ENCODE results near the gene CCT5.
"Not testable (repeated sequence)": the region's sequence is repeated elsewhere in the genome, so short reads cannot be mapped to it uniquely, and the experiment has no call there.

The CCT5 gene

DNA sequence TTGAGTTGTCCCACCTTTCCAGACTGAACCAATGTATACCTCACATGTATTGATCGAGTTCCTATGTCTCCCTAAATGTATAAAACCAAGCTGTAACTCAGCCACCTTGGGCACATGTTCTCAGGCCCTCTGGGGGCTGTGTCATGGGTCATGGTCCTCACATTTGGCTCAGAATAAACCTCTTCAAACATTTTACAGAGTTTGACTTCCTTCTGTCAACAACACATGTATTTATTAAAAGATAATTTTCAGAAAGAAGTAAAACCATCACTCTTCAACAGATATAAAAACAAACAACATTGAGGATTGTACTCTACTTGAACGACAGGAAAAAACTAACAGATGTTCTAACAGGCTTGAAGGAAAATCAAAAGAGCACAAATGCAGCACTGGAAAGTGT lies 53.1 kb downstream of the CCT5 start:
- DNase-seq, result no peak

DNA sequence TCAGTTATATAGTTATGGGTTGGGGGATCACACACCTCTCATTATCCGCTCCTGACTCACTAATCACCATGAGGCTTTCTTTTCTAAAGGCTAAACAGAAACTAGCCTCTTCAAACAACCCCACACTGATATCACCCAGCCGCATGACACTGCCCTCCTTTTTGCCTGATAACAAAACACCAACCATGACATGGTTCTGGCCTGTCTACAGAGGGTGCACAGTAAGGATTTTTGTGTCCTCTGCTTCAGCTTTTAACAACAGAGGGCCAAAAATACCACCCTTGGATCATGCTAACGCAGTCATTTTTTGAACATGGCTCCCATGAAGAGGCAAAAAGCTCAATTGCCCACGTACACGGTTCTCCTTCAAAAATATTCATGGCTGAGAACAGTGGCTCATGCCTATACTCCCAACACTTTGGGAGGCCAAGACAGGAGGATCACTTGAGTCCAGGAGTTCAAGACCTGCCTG lies 53.7 kb downstream of the CCT5 start:
- DNase-seq, result no peak

- DNase-seq, result no peak
These were observed 54.9 kb downstream of the CCT5 start for GRCh38 chr5:10304932-10305331.

DNA sequence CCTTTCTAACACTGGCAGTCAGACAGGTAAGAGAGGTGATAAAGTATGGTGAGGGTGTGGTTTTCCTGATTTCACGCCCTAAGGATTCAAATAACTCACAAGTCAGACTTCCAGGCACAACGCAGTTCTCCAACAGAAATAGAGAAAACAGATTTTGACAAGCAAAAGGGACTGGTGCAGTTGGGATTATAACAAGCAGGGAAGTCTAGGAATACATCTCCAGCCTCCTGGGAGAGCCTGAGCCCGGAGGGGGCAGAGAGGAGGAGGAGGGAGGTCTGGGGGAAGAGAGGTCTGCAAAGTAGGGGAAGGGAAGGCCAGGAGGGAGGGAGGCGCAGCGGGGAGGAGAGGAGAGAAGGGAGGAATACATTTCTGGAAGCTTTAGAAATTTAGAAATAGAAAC lies 56.0 kb downstream of the CCT5 start:
- DNase-seq, result no peak

GRCh38 chr5:10306806-10307205 lies 56.7 kb downstream of the CCT5 start:
- DNase-seq, result no peak

- peak; percentile 73 for DNase-seq
These were observed 57.4 kb downstream of the CCT5 start, which contains the start of gene CMBL for GRCh38 chr5:10307206-10308148. CMBL (minus strand) TSS chr5:10307902; CDS start chr5:10290762, 17,140 bp downstream.

DNA sequence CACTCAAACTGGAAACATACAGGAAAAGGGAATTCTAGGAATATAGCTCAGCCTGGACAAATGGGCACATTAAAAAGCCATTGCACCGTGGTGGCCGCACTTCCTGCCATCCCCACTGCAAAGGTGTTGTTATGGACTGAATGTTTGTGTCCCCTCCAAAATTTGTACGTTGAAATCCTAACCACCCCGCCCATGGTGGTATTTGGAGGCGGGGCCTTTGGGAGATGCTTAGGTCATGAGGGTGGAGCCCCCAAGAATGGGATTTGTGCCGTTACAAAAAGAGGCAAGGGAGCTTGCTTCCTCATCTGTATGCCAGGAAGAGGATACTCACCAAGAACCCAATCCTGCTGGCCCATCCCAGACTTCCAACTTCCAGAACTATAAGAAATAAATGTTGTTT lies 58.8 kb downstream of the CCT5 start:
- no peak for DNase-seq

DNA sequence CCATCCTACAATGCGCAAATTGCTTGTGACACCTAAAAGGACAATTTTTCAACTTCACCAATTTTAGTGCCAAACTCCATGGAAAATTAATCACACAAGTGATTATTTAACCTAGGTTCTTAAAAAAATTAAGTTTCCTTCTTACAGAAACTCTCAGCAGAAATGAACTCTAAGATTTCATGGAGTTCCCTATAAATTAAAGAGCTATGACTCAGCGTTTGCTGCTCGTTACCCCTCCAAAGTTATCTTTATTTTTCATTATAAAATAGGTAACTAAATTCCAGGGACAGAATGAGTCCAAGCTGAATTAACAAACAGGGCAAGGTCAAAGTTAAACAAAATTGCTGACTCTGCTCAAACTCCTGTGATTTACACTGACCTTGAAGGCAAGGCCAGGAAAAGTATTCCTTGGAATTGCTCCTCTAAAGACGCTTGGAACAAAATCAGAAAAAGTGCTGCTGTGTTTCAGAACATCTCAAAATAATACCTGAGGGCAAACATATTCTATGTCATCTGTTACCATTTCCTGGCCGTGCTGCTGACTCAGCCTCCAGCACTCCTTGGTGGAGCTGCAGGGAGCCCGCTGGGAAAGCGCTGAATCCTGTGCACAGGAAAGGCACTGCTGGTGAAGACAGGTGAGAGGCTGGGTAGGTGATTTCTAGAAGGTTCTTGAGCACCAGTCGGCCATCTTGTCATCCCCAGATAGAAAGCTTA lies 60.1 kb downstream of the CCT5 start:
- DNase-seq, result no peak

DNA sequence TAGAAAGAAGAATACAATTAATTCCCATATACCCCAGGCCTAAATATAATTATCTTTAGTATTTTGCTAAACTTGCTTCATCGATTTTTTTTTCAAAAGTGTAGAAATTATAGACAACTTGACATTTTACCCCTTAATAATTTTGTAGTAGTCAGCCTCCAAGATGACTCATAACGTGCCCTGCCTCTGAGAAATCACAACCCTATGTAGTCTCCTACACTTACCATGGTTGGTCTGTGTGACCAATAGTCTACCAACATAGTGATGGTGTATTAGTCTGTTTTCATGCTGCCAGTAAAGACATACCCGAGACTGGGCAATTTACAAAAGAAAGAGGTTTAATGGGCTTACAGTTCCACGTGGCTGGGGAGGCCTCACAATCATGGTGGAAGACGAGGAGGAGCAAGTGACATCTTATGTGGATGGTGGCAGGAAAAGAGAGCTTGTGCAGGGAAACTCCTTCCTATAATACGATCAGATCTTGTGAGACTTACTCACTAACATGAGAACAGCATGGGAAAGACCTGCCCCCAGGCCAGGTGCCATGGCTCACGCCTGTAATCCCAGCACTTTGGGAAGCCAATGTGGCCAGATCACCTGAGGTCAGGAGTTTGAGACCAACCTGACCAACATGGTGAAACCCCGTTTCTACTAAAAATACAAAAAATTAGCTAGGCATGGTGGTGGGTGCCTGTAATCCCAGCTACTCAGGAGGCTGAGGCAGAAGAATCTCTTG lies 60.9 kb downstream of the CCT5 start:
- DNase-seq, result not testable (repeated sequence)

DNA sequence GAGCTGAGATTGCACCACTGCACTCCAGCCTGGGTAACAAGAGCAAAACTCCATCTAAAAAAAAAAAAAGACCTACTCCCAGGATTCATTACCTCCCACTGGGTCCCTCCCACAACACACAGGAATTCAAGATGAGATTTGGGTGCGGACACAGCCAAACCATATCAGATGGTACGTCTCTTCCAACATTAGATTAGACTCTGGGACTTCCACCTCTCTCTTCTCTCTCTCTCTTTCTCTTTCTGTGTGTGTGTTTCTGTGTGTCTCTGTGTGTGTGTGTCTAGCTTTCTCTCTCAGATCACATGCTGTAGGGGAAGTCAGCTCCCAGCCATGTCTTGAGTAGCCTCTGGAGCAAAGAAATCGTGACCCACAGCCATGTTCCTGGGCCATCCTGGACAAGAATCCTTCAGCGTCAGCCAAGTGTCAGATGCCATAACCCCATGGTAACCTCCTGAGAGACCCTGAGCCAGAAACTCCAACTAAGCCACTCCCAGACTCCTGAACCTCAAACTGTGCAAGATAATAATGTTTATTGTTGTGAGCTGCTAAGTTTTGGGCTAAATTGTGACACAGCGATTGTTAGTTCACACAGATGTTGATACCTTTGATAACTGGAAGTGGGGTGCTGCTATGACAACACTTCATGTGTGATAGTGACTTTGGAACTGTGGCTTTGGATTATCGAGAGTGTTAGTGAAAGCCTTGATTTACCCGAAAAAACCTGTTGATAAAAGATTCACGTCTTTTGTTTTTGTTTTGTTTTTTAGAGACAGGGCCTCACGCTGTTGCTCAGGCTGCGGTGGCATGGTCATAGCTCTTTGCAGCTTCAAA lies 61.7 kb downstream of the CCT5 start:
- DNase-seq, result no peak

DNA sequence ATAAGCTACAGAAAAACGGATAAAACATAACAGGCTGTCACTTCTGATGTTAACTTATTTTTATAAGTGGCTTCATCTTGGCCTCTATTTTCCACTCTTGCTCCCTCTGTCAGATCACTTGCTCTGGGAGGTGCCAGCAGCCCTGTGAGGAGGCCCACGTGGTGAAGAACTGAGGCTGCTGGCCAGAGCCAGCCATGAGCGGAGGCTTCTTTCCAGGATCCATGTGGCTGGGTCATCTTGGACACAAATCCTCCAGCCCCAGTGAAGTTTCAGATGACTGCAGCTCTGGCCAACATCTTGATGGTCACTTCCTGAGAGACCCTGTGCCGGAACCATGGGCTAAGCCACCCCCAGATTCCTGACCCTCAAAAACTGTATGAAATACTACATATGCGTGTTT lies 65.1 kb downstream of the CCT5 start:
- no peak for DNase-seq
